Right cardiac atrium (tissue), 5 donors: ENCODE results near the gene PHOX2A. TPM values are rescaled to one million over a fixed set of nuclear protein-coding genes. Genes with fewer than 3 reads are reported as not detected.
"Not testable (repeated sequence)": the region's sequence is repeated elsewhere in the genome, so short reads cannot be mapped to it uniquely, and the experiment has no call there.

ENCODE experiments used
- ATAC-seq, 2 donors: fragments of 200-7000 bp; cut with Tn5 transposase; one replicate each; pipeline versions ENCODE4 v1.8.0 to v1.9.1; 2020; ENCODE audit warnings: moderate library complexity in 2 of 2, mild to moderate bottlenecking in 1 of 2
- DNase-seq, 3 donors: peaks; one replicate each; pipeline ENCODE4 v3.0.0-alpha.2; 2020
- H3K27ac ChIP-seq: one replicate; pipeline ENCODE4 v1.5.1; 2013; ENCODE audit warnings: mild to moderate bottlenecking, low read length, control low read depth, moderate library complexity
- H3K27me3 ChIP-seq: one replicate; pipeline ENCODE4 v1.6.1; 2013; ENCODE audit not compliant: control insufficient read depth, insufficient read depth
- H3K4me1 ChIP-seq: one replicate; pipeline ENCODE4 v1.6.1; 2013; ENCODE audit warnings: low read length; ENCODE audit not compliant: control insufficient read depth, insufficient read depth
- H3K4me3 ChIP-seq: one replicate; pipeline ENCODE4 v1.5.1; 2013; ENCODE audit warnings: low read length, control low read depth
- H3K9me3 ChIP-seq: one replicate; pipeline ENCODE4 v1.6.1; 2013; ENCODE audit warnings: low read length; ENCODE audit not compliant: control insufficient read depth
- WGBS: extraction: QIAGEN DNeasy Blood & Tissue Kit; methylation state at CpG from one replicate; pipeline ENCODE4 v1.1.7; 2013; 5-methylcytosine and 5-hydroxymethylcytosine counted together
- intact Hi-C, 4 donors: fragments of 100-400 bp; cut with DNase I; formaldehyde crosslinking; loops; one replicate each; pipeline versions ENCODE4 v1.11.0 to v1.14.0; 2022 to 2023
- polyA plus RNA-seq: library from polyadenylated mRNA; stranded (reverse); fragments of 200-250 nt; gene quantifications from one replicate; pipeline ENCODE4 v1.2.3, GENCODE V29; 2013
- total RNA-seq, 4 donors: library from RNA; stranded (reverse); fragmentation: NEBNext Ultra II Directional; extraction: Animal tissue kit (Norgen Biotek cat#: 25700); gene quantifications; one replicate each; pipeline ENCODE4 v1.2.1, GENCODE V29; 2021
- donor health status: healthy with polysubstance abuse.
- donor health status: DM: no; HTN: yes; CAD: no.
- donor health status: DM: no; HTN: no; CAD: no.
- donor health status: DM: no; HTN: yes; CAD: no; lungs with severe emphysema.
- donor health status: DM: yes; HTN: yes; CAD: no.

PHOX2A gene
- total and polyA plus RNA-seq, 5 donors = 0.18 TPM; not detected in 4

- Histone ChIP-seq H3K4me1 (no peaks in the 10 kb centered on the region), H3K9me3 (no peaks in the 10 kb centered on the region), H3K27me3 (peaks cover 3% of the 10 kb centered on the region), H3K4me3 (no peak overlapping the region), H3K27ac (no peak overlapping the region)
- intact Hi-C loops = no loop called here
- 73% methylated on average over 2 of the region's 2 CpGs for WGBS
- no peak for DNase-seq
- ATAC-seq = no peak
These were observed 24.1 kb upstream of the PHOX2A start for GRCh38 chr11:72267956-72268617.

GRCh38 chr11:72266960-72267359 lies 23.0 kb upstream of the PHOX2A start:
- H3K27me3 ChIP-seq, H3K9me3 ChIP-seq, H3K27ac ChIP-seq, ATAC-seq, H3K4me3 ChIP-seq, H3K4me1 ChIP-seq, intact Hi-C loops, DNase-seq: not testable (repeated sequence)
- 69% methylated on average over 5 of the region's 5 CpGs for WGBS

GRCh38 chr11:72265951-72266350 lies 22.0 kb upstream of the PHOX2A start:
- Histone ChIP-seq H3K27ac (no peak overlapping the region), H3K9me3 (no peaks in the 10 kb centered on the region), H3K4me1 (no peaks in the 10 kb centered on the region), H3K4me3 (no peak overlapping the region), H3K27me3 (peaks cover 3% of the 10 kb centered on the region)
- no peak for DNase-seq
- intact Hi-C loops = no loop called here
- no peak for ATAC-seq

GRCh38 chr11:72263361-72263760 lies 19.4 kb upstream of the PHOX2A start:
- no peaks in the 10 kb centered on the region for H3K27me3 ChIP-seq
- 60% methylated on average over 4 of the region's 4 CpGs for WGBS
- no peak overlapping the region for H3K27ac ChIP-seq
- no peak overlapping the region for H3K4me3 ChIP-seq
- no peaks in the 10 kb centered on the region for H3K9me3 ChIP-seq
- no peaks in the 10 kb centered on the region for H3K4me1 ChIP-seq
- intact Hi-C loops = no loop called here
- DNase-seq (no peak), ATAC-seq (no peak)

- H3K9me3 ChIP-seq = no peaks in the 10 kb centered on the region
- WGBS = 36% methylated on average over 5 of the region's 5 CpGs
- no peaks in the 10 kb centered on the region for H3K4me1 ChIP-seq
- no peaks in the 10 kb centered on the region for H3K27me3 ChIP-seq
- H3K4me3 ChIP-seq = no peak overlapping the region
- ATAC-seq (no peak), DNase-seq (no peak)
- intact Hi-C loops = no loop called here
- no peak overlapping the region for H3K27ac ChIP-seq
These were observed 16.6 kb upstream of the PHOX2A start for GRCh38 chr11:72260574-72260973.

- DNase-seq (no peak), ATAC-seq (no peak)
- 77% methylated on average over 2 of the region's 2 CpGs for WGBS
- no peaks in the 10 kb centered on the region for H3K4me1 ChIP-seq
- no peaks in the 10 kb centered on the region for H3K27me3 ChIP-seq
- H3K9me3 ChIP-seq = no peaks in the 10 kb centered on the region
- no peak overlapping the region for H3K27ac ChIP-seq
- intact Hi-C loops = no loop called here
- H3K4me3 ChIP-seq = no peak overlapping the region
These were observed 15.5 kb upstream of the PHOX2A start for GRCh38 chr11:72259490-72259889.

- 87% methylated on average over 2 of the region's 2 CpGs for WGBS
- Histone ChIP-seq H3K4me1 (no peaks in the 10 kb centered on the region), H3K4me3 (no peak overlapping the region), H3K27me3 (no peaks in the 10 kb centered on the region), H3K27ac (no peak overlapping the region), H3K9me3 (no peaks in the 10 kb centered on the region)
- intact Hi-C loops = no loop called here
- ATAC-seq (no peak), DNase-seq (no peak)
These were observed 13.6 kb upstream of the PHOX2A start for GRCh38 chr11:72257570-72257969.

- no peaks in the 10 kb centered on the region for H3K9me3 ChIP-seq
- intact Hi-C loops = no loop called here
- no peaks in the 10 kb centered on the region for H3K27me3 ChIP-seq
- no peak for ATAC-seq
- no peaks in the 10 kb centered on the region for H3K4me1 ChIP-seq
- DNase-seq = no peak
- 81% methylated on average over 5 of the region's 5 CpGs for WGBS
- no peak overlapping the region for H3K4me3 ChIP-seq
- no peak overlapping the region for H3K27ac ChIP-seq
These were observed 10.5 kb upstream of the PHOX2A start for GRCh38 chr11:72254299-72254993.

- no peaks in the 10 kb centered on the region for H3K27me3 ChIP-seq
- 95% methylated on average over 3 of the region's 3 CpGs for WGBS
These were observed 9.4 kb upstream of the PHOX2A start for GRCh38 chr11:72253392-72253791.

GRCh38 chr11:72251614-72252013 lies 7.6 kb upstream of the PHOX2A start:
- intact Hi-C loops = no loop called here
- DNase-seq (no peak), ATAC-seq (no peak)
- Histone ChIP-seq H3K27me3 (no peaks in the 10 kb centered on the region), H3K4me1 (no peaks in the 10 kb centered on the region), H3K4me3 (no peak overlapping the region), H3K27ac (no peak overlapping the region), H3K9me3 (no peaks in the 10 kb centered on the region)
- 68% methylated on average over 5 of the region's 5 CpGs for WGBS

More at GRCh38 chr11:72253392-72253791, 9.4 kb upstream of the PHOX2A start:
- no peaks in the 10 kb centered on the region for H3K4me1 ChIP-seq
- no peaks in the 10 kb centered on the region for H3K9me3 ChIP-seq
- intact Hi-C loops = no loop called here
- no peak for DNase-seq
- H3K4me3 ChIP-seq = no peak overlapping the region
- no peak for ATAC-seq
- no peak overlapping the region for H3K27ac ChIP-seq

GRCh38 chr11:72250661-72251464 lies 6.9 kb upstream of the PHOX2A start:
- H3K9me3 ChIP-seq = no peaks in the 10 kb centered on the region
- intact Hi-C loops = no loop called here
- H3K4me1 ChIP-seq = no peaks in the 10 kb centered on the region
- WGBS = 79% methylated on average over 24 of the region's 24 CpGs
- ATAC-seq (no peak), DNase-seq (no peak)
- H3K4me3 ChIP-seq = no peak overlapping the region
- no peaks in the 10 kb centered on the region for H3K27me3 ChIP-seq
- no peak overlapping the region for H3K27ac ChIP-seq
